ENCODE results near the gene TRERF1.
A peak's percentile ranks its signal among the peaks of the same experiment; 100 is the strongest.

Gene TRERF1

DNA sequence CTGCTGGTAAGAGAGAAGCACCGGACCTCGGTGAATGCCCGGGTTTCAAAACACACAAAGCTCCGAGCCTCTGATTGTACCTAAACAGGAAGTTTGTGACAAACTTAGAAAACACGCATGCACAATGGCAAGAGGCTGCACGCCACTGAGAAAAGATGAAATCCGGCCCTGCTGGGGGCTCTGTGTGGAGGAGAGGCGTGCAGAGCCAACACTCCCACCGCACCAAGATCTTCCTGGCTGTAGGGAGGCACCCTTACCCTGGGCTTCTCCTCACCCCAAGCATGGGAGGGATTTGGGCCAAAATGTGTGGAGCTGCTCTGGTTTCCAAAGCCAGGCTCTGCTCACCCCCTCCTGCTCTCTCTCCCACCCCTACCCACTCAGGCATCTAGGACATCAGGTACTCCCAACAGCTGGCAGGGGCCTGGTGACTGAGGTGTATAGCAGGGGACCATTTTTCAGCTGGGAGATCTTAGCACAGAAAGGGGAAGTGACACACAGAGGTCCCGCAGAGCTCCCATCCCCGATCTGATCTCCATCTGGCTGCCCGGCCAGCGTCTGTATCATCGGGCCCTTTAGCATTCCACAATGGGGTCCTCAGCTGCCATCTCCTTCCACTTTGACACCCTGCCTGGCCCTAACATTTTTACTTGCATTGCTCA, 84.2 kb downstream of the TRERF1 start:
- Histone ChIP-seq H3K27ac (ENCODE audit: low read depth, low read length, poor library complexity, severe bottlenecking) (no peak overlapping the region), H3K9me2 (ENCODE audit: low read depth, low read length) (no peaks in the 10 kb centered on the region), H3K79me2 (ENCODE audit: insufficient read depth, low read length) (no peaks in the 10 kb centered on the region), H3K4me3 (ENCODE audit: low read depth, low read length, poor library complexity, severe bottlenecking) (no peak overlapping the region), H3K36me3 (ENCODE audit: insufficient read depth, low read length) (no peaks in the 10 kb centered on the region), H3K4me1 (ENCODE audit: insufficient read depth, low read length, severe bottlenecking) (peaks cover 13% of the 10 kb centered on the region), H3K4me2 (ENCODE audit: low read length) (peak overlapping the region; percentile 42; the same call in 1 of the 2 replicates), H3K9ac (ENCODE audit: low read length) (no peak overlapping the region), H2AFZ (ENCODE audit: low read length) (no peak overlapping the region), H4K20me1 (ENCODE audit: insufficient read depth, low read length) (no peaks in the 10 kb centered on the region), H3K9me3 (ENCODE audit: low read length) (no peaks in the 10 kb centered on the region), H3F3A (ENCODE audit: insufficient read depth, low read length) (no peaks in the 10 kb centered on the region), H3K27me3 (ENCODE audit: insufficient read depth, low read length) (no peaks in the 10 kb centered on the region; the same call in 1 of the 2 replicates)
- TF ChIP-seq, protein P1, sequence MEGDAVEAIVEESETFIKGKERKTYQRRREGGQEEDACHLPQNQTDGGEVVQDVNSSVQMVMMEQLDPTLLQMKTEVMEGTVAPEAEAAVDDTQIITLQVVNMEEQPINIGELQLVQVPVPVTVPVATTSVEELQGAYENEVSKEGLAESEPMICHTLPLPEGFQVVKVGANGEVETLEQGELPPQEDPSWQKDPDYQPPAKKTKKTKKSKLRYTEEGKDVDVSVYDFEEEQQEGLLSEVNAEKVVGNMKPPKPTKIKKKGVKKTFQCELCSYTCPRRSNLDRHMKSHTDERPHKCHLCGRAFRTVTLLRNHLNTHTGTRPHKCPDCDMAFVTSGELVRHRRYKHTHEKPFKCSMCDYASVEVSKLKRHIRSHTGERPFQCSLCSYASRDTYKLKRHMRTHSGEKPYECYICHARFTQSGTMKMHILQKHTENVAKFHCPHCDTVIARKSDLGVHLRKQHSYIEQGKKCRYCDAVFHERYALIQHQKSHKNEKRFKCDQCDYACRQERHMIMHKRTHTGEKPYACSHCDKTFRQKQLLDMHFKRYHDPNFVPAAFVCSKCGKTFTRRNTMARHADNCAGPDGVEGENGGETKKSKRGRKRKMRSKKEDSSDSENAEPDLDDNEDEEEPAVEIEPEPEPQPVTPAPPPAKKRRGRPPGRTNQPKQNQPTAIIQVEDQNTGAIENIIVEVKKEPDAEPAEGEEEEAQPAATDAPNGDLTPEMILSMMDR (IDR thresholded peaks at IDR 0.05; ENCODE audit: low read length): no peak
- TF ChIP-seq EZH2 (IDR thresholded peaks at IDR 0.05; ENCODE audit: borderline replicate concordance, low read length): no peak

DNA sequence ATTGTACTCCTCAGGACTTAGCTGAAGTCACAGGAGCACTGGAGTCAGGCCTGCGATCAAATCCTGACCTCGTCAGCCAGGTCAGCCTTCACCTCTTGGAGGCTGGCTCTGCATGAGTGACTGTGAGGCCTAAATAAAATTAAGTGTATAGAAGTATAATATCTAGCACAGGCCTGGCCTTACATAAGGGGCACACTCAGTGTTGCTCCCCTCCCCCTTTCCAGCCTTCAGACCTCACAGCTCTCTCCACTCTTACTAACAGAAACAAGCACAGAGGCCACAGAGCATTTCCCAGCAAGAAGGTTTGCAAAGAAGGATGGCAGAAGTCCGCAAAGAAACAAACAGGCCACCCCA, 84.8 kb downstream of the TRERF1 start:
- Histone ChIP-seq H3K4me1 (ENCODE audit: insufficient read depth, low read length, severe bottlenecking) (peaks cover 13% of the 10 kb centered on the region), H3K9me3 (ENCODE audit: low read length) (no peaks in the 10 kb centered on the region), H3K4me2 (ENCODE audit: low read length) (peak overlapping the region; percentile 42; the same call in 1 of the 2 replicates), H3K27me3 (ENCODE audit: insufficient read depth, low read length) (no peaks in the 10 kb centered on the region; the same call in 1 of the 2 replicates), H3K79me2 (ENCODE audit: insufficient read depth, low read length) (no peaks in the 10 kb centered on the region), H2AFZ (ENCODE audit: low read length) (no peak overlapping the region), H3K27ac (ENCODE audit: low read depth, low read length, poor library complexity, severe bottlenecking) (no peak overlapping the region), H3K9me2 (ENCODE audit: low read depth, low read length) (no peaks in the 10 kb centered on the region), H3F3A (ENCODE audit: insufficient read depth, low read length) (no peaks in the 10 kb centered on the region), H3K36me3 (ENCODE audit: insufficient read depth, low read length) (no peaks in the 10 kb centered on the region), H3K9ac (ENCODE audit: low read length) (no peak overlapping the region), H4K20me1 (ENCODE audit: insufficient read depth, low read length) (no peaks in the 10 kb centered on the region), H3K4me3 (ENCODE audit: low read depth, low read length, poor library complexity, severe bottlenecking) (no peak overlapping the region)
- TF ChIP-seq, protein P1 (IDR thresholded peaks at IDR 0.05; ENCODE audit: low read length): no peak

DNA sequence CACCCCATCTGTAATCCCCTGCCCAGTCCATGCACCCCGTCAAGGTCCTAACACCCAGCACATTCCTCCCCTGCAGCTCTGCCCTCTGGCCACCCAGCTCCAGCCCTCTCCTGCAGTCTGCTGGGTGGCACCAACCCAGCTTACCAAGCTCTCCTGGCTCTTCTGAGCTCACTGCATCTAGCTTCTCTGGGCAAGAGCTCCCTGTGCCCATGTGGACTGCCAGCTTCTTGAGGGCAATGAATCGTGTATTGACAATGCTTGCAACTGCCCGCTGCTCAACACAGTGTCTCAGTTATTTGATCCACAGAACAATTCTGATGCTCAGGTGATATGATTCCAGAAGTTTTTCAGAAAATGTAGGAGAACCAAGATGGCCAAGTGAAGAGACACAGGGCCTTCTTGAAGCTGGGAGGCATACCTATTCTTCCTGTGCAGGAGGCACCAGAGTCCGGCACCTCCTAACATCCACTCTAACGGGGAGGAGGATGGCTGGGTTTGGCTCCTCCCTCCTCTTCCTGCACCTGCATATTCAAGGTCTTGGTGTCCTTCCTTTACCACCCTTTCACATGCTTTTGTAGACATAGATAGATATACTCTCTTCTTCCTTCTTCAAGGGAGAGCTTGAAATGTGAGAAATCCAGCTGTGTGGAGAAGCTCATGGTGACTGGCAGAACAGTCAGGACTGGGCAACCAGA, 85.6 kb downstream of the TRERF1 start:
- H4K20me1 ChIP-seq (ENCODE audit: insufficient read depth, low read length): no peaks in the 10 kb centered on the region
- no peak overlapping the region for H2AFZ ChIP-seq (ENCODE audit: low read length)
- H3K9ac ChIP-seq (ENCODE audit: low read length): no peak overlapping the region
- no peak overlapping the region for H3K4me2 ChIP-seq (ENCODE audit: low read length)
- H3F3A ChIP-seq (ENCODE audit: insufficient read depth, low read length): no peaks in the 10 kb centered on the region
- H3K4me3 ChIP-seq (ENCODE audit: low read depth, low read length, poor library complexity, severe bottlenecking): no peak overlapping the region
- TF ChIP-seq, protein P1 (IDR thresholded peaks at IDR 0.05; ENCODE audit: low read length): no peak
- no peak for TF ChIP-seq EZH2 (IDR thresholded peaks at IDR 0.05; ENCODE audit: borderline replicate concordance, low read length)
- H3K4me1 ChIP-seq (ENCODE audit: insufficient read depth, low read length, severe bottlenecking): peaks cover 13% of the 10 kb centered on the region
- H3K36me3 ChIP-seq (ENCODE audit: insufficient read depth, low read length): no peaks in the 10 kb centered on the region
- no peaks in the 10 kb centered on the region for H3K9me3 ChIP-seq (ENCODE audit: low read length)
- no peaks in the 10 kb centered on the region; the same call in 1 of the 2 replicates for H3K27me3 ChIP-seq (ENCODE audit: insufficient read depth, low read length)
- H3K9me2 ChIP-seq (ENCODE audit: low read depth, low read length): no peaks in the 10 kb centered on the region
- no peak overlapping the region for H3K27ac ChIP-seq (ENCODE audit: low read depth, low read length, poor library complexity, severe bottlenecking)
- H3K79me2 ChIP-seq (ENCODE audit: insufficient read depth, low read length): no peaks in the 10 kb centered on the region

Measured in OCI-LY1 (cell line).